Stomach smooth muscle (tissue), 2 donors: ENCODE results near the gene MPG.

ENCODE experiments used
- H3K27ac ChIP-seq: one replicate; pipeline ENCODE4 v1.7.0; 2013; ENCODE audit warnings: mild to moderate bottlenecking, low read length, inconsistent platforms
- H3K27me3 ChIP-seq, 2 donors: one replicate each; pipeline ENCODE4 v1.7.0; 2013; ENCODE audit warnings: low read length in 2 of 2; ENCODE audit not compliant: insufficient read depth in 2 of 2, control insufficient read depth in 1 of 2
- H3K36me3 ChIP-seq, 2 donors: one replicate each; pipeline ENCODE4 v1.7.0; 2013; ENCODE audit warnings: low read length in 2 of 2; ENCODE audit not compliant: control insufficient read depth in 2 of 2, insufficient read depth in 2 of 2
- H3K4me1 ChIP-seq: one replicate; pipeline ENCODE4 v1.7.0; 2013; ENCODE audit warnings: low read length; ENCODE audit not compliant: control insufficient read depth, insufficient read depth
- H3K4me3 ChIP-seq, 2 donors: one replicate each; pipeline ENCODE4 v1.7.0; 2013; ENCODE audit warnings: low read length in 2 of 2
- H3K9ac ChIP-seq, 2 donors: one replicate each; pipeline ENCODE4 v1.7.0; 2013; ENCODE audit warnings: low read length in 2 of 2, mild to moderate bottlenecking in 1 of 2
- H3K9me3 ChIP-seq, 2 donors: one replicate each; pipeline ENCODE4 v1.7.0; 2013; ENCODE audit warnings: low read length in 2 of 2; ENCODE audit not compliant: control insufficient read depth in 2 of 2
- donor health status: healthy.
- donor health status: Pancreatic carcinoma.

The MPG gene

DNA sequence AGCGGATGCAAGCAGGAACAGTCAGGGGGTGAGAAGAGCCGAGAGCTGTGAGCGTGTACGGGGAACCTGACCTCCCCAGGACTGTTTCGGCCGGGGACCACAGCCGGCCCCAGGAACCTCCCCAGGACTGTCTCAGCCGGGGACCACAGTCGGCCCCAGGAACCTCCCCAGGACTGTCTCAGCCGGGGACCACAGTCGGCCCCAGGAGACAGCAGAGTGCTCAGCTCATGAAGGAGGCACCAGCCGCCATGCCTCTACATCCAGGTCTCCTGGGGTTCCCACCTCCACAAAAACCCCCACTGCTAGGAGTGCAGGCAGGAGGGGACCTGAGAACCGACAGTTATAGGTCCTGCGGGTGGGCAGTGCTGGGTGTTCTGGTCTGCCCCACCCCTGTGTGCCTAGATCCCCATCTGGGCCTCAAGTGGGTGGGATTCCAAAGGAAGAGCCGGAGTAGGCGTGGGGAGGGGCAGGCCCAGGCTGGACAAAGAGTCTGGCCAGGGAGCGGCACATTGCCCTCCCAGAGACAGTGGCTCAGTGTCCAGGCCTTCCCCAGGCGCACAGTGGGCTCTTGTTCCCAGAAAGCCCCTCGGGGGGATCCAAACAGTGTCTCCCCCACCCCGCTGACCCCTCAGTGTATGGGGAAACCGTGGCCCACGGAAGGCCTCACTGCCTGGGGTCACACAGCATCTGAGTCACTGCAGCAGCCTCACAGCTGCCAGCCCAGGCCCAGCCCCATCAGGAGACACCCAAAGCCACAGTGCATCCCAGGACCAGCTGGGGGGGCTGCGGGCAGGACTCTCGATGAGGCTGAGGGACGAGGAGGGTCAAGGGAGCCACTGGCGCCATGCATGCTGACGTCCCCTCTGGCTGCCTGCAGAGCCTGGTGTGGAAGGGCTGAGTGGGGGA is 9.9 kb upstream of the MPG start:
- Histone ChIP-seq H3K4me1 (peaks cover 62% of the 10 kb centered on the region), H3K36me3 (peaks cover 7 to 12% of the 10 kb centered on the region in 2 donors), H3K27ac (no peak overlapping the region), H3K9me3 (no peaks in the 10 kb centered on the region), H3K27me3 (no peaks in the 10 kb centered on the region), H3K4me3 (no peak overlapping the region), H3K9ac (no peak overlapping the region)

GRCh38 chr16:69181-69580 is 8.8 kb upstream of the MPG start:
- Histone ChIP-seq H3K4me1 (peaks cover 72% of the 10 kb centered on the region), H3K27ac (no peak overlapping the region), H3K27me3 (no peaks in the 10 kb centered on the region), H3K4me3 (no peak overlapping the region), H3K9me3 (no peaks in the 10 kb centered on the region), H3K36me3 (peaks cover 3 to 4% of the 10 kb centered on the region in 2 donors), H3K9ac (no peak overlapping the region)

DNA sequence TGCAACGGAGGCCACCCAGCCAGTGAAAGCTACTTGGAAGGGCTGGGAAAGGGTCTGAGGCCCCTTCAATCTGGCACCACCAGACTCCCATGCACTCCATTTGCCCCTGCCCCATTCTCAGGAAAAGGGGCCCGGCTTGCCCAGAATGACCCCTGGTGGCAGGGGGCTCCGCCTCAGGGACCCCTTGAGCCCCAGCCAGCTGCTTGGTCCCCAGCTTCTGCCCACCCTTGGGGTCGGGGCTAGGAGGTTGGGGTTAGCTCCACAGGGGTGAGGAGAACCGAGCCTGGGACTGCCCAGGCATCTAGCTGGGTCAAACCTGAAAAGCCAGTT is 6.8 kb upstream of the MPG start:
- H3K4me1 ChIP-seq: peaks cover 78% of the 10 kb centered on the region
- no peaks in the 10 kb centered on the region for H3K36me3 ChIP-seq
- H3K27me3 ChIP-seq: no peaks in the 10 kb centered on the region
- H3K4me3 ChIP-seq: peak overlapping the region; percentile 50 to 82
- peak overlapping the region; percentile 56 to 74 for H3K9ac ChIP-seq
- peak overlapping the region; percentile 69 for H3K27ac ChIP-seq
- H3K9me3 ChIP-seq: no peaks in the 10 kb centered on the region

DNA sequence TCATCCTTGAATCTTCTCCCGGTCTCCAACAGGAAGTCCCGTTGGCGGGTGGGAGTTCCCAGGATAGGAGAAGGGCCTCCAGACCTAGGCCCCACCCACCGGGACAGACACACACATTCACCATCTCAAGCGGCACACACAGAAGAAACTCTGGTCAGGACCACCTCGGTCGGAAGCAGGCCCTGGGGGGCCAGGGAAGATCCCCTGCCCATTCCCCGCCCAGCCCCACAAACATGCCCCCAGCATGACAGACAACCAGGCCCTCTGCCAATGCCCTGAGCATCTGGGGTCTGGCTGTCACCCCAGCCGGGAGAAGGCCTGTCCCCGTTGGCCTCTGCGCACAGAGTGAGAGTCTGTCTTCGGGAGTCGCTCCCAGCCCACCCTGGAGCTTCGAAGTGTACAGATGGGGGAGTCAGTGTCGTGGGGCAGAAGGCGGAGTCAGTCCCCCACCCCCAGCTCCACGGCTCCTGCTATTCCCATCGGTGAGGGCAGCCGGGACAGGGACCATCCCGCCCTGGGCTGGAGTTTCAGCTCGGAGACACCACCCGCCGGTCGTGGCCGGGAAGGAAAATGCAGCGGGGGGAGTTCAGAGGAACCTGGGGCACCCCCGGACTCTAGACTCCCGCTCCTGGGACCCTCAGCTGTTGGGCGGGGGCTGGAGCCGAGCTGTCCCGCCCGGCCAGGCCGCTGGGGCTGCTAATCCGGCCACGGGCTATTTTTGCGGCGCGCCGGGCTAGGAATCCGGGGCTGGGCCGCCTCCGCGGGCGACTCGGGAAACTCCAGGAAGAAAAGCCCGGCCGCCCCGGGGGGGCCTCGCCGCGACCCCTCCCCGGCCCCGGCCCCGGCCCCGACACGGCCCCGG is 6.3 kb upstream of the MPG start:
- H3K36me3 ChIP-seq: no peaks in the 10 kb centered on the region
- H3K4me1 ChIP-seq: peaks cover 78% of the 10 kb centered on the region
- peak overlapping the region; percentile 56 to 74 for H3K9ac ChIP-seq

GRCh38 chr16:72561-73548 is 5.2 kb upstream of the MPG start, which contains the start of gene RHBDF1:
Gene RHBDF1 (minus strand): TSS chr16:72631. CDS start chr16:65015, 7,616 bp downstream.
- Histone ChIP-seq H3K9ac (peak within 1 kb of the TSS; percentile 56 to 74), H3K36me3 (no peaks in the 10 kb centered on the region), H3K27me3 (no peaks in the 10 kb centered on the region), H3K27ac (peak within 1 kb of the TSS; percentile 69), H3K4me1 (peaks cover 85% of the 10 kb centered on the region), H3K9me3 (no peaks in the 10 kb centered on the region), H3K4me3 (peak within 1 kb of the TSS; percentile 50 to 82)

More for the DNA sequence above, 6.3 kb upstream of the MPG start:
- H3K9me3 ChIP-seq: no peaks in the 10 kb centered on the region
- no peaks in the 10 kb centered on the region for H3K27me3 ChIP-seq
- peak overlapping the region; percentile 69 for H3K27ac ChIP-seq
- H3K4me3 ChIP-seq: peak overlapping the region; percentile 50 to 82

GRCh38 chr16:74051-74746 is 3.8 kb upstream of the MPG start:
- no peaks in the 10 kb centered on the region for H3K27me3 ChIP-seq
- H3K9me3 ChIP-seq: no peaks in the 10 kb centered on the region
- no peak overlapping the region for H3K9ac ChIP-seq
- H3K36me3 ChIP-seq: no peaks in the 10 kb centered on the region
- no peak overlapping the region for H3K4me3 ChIP-seq
- no peak overlapping the region for H3K27ac ChIP-seq
- peaks cover 81% of the 10 kb centered on the region for H3K4me1 ChIP-seq

- Histone ChIP-seq H3K27ac (peak overlapping the region; percentile 37), H3K27me3 (no peaks in the 10 kb centered on the region), H3K9ac (no peak overlapping the region), H3K9me3 (no peaks in the 10 kb centered on the region), H3K4me1 (peaks cover 81% of the 10 kb centered on the region), H3K36me3 (peaks cover 0 to 4% of the 10 kb centered on the region in 2 donors), H3K4me3 (no peak overlapping the region)
These were observed 3.2 kb upstream of the MPG start for GRCh38 chr16:74747-75334.

GRCh38 chr16:75580-76501 is 2.2 kb upstream of the MPG start:
- peaks cover 71% of the 10 kb centered on the region for H3K4me1 ChIP-seq
- H3K9me3 ChIP-seq: no peaks in the 10 kb centered on the region
- peak overlapping the region; percentile 21 to 82 for H3K9ac ChIP-seq
- peak overlapping the region; percentile 55 for H3K27ac ChIP-seq
- H3K27me3 ChIP-seq: no peaks in the 10 kb centered on the region
- peaks cover 3 to 8% of the 10 kb centered on the region in 2 donors for H3K36me3 ChIP-seq
- peak overlapping the region in 1 of 2 donors; percentile 83 for H3K4me3 ChIP-seq
